Mammary epithelial cell (primary cell): ENCODE results near the gene AMN1.

Experiments used
- CTCF ChIP-seq, 2 donors: IDR thresholded peaks in 1 of 2; conservative IDR thresholded peaks in 1 of 2; 2 replicates each; pipeline ENCODE4 v1.5.1; 2011 to 2012; ENCODE audit warnings: inconsistent platforms in 2 of 2, low read length in 2 of 2, mild to moderate bottlenecking in 2 of 2, control low read depth in 1 of 2, low read depth in 1 of 2; ENCODE audit not compliant: insufficient read depth in 1 of 2; ENCODE audit errors: extremely low read depth in 1 of 2
- EZH2 ChIP-seq: IDR thresholded peaks from 2 replicates; pipeline ENCODE4 v1.6.1; 2012; ENCODE audit warnings: low read length, inconsistent platforms, borderline replicate concordance

DNA sequence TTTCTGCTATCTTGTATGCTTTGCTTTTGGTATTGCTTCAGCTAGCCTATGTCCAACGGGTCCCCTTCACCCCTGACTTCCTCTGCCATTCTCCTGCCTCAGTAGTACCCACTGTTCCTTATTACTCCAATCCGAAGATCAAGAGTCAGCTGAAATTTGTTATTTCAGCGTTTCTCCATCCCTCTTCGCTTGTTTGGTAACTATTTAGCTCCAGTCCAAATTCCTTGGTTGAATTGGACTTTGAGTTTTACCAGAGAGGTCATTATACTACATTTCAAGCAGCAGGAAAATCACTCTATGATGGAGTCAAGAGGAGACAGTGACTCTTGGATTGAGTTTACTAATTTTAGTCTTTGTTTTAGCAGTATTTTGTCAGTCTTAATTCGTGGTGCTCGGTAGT lies 64.8 kb downstream of the AMN1 start:
- TF ChIP-seq CTCF (conservative IDR thresholded peaks at IDR 0.05 in 1 of 2, IDR thresholded peaks at IDR 0.05 in 1 of 2; ENCODE audit: extremely low read depth in 1 of 2, insufficient read depth in 1 of 2, low read depth in 1 of 2, low read length in 2 of 2) (no peak), EZH2 (no peak)
